ENCODE measurements around the gene LEP.

GRCh38 chr7:128302139-128302538 lies 61.1 kb downstream of the LEP start:
- TF ChIP-seq CTCF (IDR thresholded peaks at IDR 0.05; ENCODE audit: low read depth, low read length, poor library complexity, severe bottlenecking) (no peak), EZH2phosphoT487 (IDR thresholded peaks at IDR 0.05; ENCODE audit: borderline replicate concordance, low read length) (no peak)

Data from DOHH2 (cell line).